Subcutaneous adipose tissue (tissue), 4 donors: ENCODE results near the gene RPL3. TPM values are rescaled to one million over a fixed set of nuclear protein-coding genes. Genes with fewer than 3 reads are reported as not detected.

Experiments used
- total RNA-seq, 4 donors: library from RNA; depleted of rRNA; stranded (reverse); fragments of >200 nt; gene quantifications; one replicate each; pipeline ENCODE4 v1.1.0, GENCODE V29; 2016
- TF ChIP-seq, protein P1 (sequence below): fragments of 450-650 bp; IDR thresholded peaks from one replicate; pipeline ENCODE4 v1.5.1; 2016; ENCODE audit warnings: low read depth, mild to moderate bottlenecking, control low read depth, antibody characterized with exemption, moderate library complexity

The RPL3 gene
- total RNA-seq, 4 donors from 2014 or later: 1,287 to 1,894 (median 1,495) TPM

DNA sequence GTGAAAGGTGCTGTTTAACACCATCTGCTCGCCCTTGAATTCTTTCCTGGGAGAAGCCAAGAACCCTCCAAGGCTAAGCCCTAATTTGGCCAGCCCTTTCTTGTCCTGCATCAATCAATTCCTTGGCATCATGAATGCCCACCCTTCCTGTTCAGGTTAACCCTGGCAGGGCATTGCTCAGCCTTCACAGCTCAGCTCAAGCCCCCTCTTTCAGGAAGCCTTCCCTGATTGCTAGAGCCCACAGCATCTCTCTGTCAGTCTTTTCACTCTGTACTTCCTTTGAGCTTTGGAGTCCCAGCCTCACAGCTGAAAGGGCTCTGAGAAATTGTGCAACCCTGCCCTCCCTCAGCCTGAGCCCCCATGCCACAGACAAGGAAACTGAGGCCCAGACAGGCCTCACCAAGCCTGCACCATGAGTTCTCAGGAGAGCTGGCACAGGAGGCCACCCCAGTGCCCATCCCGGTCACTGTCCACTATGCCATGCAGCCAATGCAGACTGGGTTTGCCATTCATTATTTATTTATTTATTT is 16.9 kb downstream of the RPL3 start:
- TF ChIP-seq, protein P1, sequence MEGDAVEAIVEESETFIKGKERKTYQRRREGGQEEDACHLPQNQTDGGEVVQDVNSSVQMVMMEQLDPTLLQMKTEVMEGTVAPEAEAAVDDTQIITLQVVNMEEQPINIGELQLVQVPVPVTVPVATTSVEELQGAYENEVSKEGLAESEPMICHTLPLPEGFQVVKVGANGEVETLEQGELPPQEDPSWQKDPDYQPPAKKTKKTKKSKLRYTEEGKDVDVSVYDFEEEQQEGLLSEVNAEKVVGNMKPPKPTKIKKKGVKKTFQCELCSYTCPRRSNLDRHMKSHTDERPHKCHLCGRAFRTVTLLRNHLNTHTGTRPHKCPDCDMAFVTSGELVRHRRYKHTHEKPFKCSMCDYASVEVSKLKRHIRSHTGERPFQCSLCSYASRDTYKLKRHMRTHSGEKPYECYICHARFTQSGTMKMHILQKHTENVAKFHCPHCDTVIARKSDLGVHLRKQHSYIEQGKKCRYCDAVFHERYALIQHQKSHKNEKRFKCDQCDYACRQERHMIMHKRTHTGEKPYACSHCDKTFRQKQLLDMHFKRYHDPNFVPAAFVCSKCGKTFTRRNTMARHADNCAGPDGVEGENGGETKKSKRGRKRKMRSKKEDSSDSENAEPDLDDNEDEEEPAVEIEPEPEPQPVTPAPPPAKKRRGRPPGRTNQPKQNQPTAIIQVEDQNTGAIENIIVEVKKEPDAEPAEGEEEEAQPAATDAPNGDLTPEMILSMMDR: no peak

DNA sequence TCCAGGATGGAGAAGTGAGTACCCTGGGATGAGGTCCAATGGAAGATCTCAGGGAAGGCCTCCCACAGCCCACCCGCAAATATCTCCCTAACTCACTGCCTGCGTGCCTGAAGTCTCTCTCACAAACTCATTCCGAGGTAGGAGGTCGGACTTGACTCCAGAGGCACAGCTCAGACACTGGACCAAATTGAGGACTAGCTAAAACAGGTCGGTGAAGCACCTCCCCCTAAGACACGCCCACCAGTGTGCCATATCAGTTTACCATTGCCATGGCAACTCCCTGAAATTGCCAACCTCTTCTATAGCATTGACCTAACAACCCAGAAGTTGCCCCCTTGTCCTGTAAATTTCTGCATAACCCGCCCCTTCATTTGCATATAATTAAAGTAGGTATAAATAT is 17.5 kb downstream of the RPL3 start:
- TF ChIP-seq, protein P1: no peak

DNA sequence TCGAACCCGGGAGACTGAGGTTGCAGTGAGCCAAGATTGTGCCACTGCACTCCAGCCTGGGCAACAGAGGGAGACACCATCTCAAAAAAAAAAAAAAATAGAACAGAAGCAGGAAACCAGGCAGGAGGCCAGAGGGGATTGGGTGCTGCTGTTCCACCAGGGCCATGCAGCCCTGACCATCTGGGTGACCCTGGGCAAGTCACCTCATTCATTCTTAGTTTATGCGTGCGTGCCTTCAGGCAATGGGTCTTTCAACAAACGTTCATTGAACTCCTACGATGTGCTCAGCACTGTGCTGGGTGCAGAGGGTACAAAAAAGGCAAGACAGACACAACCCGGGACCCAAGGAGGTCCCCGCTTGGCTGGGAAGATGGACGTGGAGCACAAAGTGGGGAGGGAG is 18.3 kb downstream of the RPL3 start:
- TF ChIP-seq, protein P1: no peak

DNA sequence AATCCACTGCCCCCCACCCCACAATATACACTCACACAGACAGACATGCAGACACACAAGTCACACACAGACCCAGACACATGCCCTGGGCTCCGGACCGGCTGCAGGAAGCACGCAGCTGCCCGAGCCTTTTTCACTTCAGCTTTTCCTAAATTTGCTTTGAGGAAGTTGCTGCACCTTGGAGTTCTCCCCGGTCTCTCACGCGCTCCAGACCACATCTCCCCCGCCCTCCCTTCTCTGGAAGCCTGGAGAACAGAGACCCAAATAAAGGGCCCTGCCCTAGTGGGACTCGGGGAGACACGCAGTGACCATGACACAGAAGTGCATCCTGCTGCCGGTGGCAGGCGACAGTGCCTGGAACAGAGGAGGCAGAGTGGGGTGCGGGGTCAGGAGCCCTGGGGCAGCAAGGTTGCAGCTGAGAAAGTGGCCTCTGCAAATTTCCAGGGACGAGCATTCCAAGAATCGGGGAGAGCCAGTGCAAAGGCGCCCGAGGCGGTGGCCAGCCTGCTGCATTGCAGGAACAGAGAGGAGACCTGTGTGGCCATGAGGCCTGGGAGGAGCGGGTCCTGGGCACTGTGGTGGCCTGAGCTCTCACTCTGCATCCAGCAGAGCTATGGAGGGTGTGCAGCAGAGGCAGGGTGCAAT is 19.1 kb downstream of the RPL3 start:
- TF ChIP-seq, protein P1: no peak

DNA sequence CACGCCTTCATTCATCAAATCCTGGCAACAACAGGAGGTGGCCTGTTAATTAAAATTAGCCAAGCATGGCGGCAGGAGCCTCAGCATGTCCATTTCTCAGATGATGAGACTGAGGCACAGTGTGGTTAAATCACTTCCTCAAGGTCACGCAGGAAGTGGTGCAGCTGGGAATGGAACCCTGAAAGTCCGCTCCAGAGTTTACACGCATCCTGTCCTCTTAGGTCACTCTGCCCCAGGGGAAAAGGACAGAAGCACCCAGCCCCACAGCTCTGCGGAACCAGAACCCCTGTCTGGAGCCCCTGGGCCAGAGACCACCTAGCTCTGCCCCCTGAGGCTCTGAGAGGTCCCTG is 19.6 kb downstream of the RPL3 start:
- TF ChIP-seq, protein P1: no peak

DNA sequence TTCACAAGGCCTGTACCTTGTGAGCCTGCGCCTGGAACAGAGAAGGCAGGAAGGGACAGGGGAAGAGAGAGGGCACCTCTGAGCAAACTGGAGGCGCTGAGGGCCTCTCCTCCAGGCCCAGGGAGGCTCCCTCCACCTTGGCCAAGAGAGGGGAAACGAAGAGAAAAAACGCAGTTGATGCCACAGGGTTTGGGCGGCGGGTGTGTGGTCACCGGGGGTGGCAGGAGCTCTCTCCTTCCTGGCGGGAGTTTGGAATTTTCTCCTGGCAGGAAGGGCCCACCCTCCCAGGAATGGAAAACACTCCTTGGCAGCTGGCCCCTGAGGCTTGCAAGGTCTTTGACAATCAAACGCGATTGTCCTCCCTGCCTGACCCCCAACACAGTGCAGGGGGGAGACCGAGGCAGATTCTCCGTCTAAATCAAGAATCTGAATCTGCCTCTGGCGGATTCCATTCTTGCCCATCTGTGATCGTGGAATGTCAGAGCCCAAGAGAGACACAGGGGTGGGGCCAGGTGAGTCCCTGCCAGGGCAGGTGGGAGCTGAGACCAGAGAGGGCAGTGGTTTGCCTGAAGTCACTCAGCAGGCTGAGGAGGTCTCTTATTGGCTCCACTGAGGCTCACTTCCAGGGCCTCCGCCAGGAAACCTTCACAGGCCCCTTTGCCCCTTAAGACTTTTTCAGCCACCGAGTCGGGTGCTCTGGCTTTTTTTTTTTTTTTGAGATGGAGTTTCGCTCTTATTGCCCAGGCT is 21.0 kb downstream of the RPL3 start:
- TF ChIP-seq, protein P1: no peak

DNA sequence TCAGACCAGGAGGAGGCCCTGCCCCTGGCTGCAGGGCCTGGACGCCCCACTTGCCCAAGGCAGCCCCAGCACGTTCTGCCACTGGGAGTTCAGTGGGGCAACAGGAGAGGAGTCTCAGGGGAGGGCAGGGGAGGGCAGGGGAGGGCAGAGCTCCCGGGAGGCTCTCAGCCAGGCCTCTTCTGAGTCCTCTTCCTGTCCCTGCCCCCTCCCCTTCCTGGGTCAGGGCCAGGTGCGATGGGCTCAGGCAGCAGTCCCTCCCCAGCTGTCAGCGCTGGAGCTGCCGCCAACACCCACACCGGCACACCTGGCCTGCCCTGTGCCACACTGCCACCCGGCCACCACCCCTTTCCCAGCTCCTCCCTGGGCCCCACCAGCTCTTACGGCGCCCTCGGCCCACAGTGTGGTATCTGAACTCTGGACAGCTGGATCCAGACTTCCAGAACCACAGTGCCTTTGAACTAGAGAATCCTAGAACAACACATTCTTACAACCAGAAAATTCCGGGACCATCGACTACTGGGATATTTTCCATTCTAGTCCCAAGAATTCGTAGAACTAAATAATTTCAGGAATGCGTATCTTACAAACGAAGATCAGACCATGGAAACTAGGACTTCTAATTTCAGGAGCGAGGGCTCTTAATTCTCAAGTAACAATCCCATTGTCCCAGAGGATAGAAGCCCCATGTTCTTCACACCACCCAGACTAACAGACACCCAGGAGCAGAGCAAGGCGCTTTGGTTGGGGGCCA is 21.8 kb downstream of the RPL3 start:
- TF ChIP-seq, protein P1: no peak
